CD4-positive, alpha-beta T cell (primary cell): Measurements from ENCODE around the gene SOCS6. TPM values are rescaled to one million over a fixed set of nuclear protein-coding genes. Genes with fewer than 3 reads are reported as not detected.

Experiments used
- ATAC-seq: fragments of 200-7000 bp; cut with Tn5 transposase; one replicate; pipeline ENCODE4 v1.10.0; 2022; ENCODE audit warnings: mild to moderate bottlenecking; ENCODE audit not compliant: poor library complexity
- CTCF ChIA-PET: fragments of 350-600 bp; sonication (Branson Sonifier 250); formaldehyde crosslinking; loops from one replicate; lab custom pipeline; 2021; ENCODE audit warnings: antibody characterized with exemption, inconsistent platforms; lab: Charles Lee
- POLR2A ChIA-PET: fragments of 350-600 bp; sonication (Branson Sonifier 250); formaldehyde crosslinking; loops from one replicate; lab custom pipeline; 2021; ENCODE audit warnings: antibody characterized with exemption, inconsistent platforms; lab: Charles Lee
- DNase-seq, 14 experiments: peaks; one replicate each; pipeline ENCODE4 v3.0.0-alpha.2; 2013 to 2020; ENCODE audit warnings: mixed read lengths in 2 of 14
- H3K27ac ChIP-seq, 2 donors: one replicate each; pipeline versions ENCODE4 v1.5.1 to v1.7.0; 2013; ENCODE audit warnings: low read length in 2 of 2, low read depth in 1 of 2, mild to moderate bottlenecking in 1 of 2
- H3K27me3 ChIP-seq, 2 experiments: 1 replicate in 1 of 2; 2 replicates in 1 of 2; pipeline versions ENCODE4 v1.6.1 to v1.7.0; 2013; ENCODE audit warnings: low read length in 2 of 2, control low read depth in 1 of 2, mild to moderate bottlenecking in 1 of 2, moderate library complexity in 1 of 2; ENCODE audit not compliant: insufficient read depth in 2 of 2, control insufficient read depth in 1 of 2
- H3K36me3 ChIP-seq: one replicate; pipeline ENCODE4 v1.6.1; 2013; ENCODE audit warnings: low read length, control low read depth; ENCODE audit not compliant: insufficient read depth
- H3K4me1 ChIP-seq: one replicate; pipeline ENCODE4 v1.6.1; 2013; ENCODE audit warnings: low read length, control low read depth; ENCODE audit not compliant: insufficient read depth
- H3K4me3 ChIP-seq: one replicate; pipeline ENCODE4 v1.5.1; 2013; ENCODE audit warnings: mild to moderate bottlenecking, low read length, moderate library complexity
- H3K9me3 ChIP-seq, 2 experiments: 1 replicate in 1 of 2; 2 replicates in 1 of 2; pipeline versions ENCODE4 v1.6.1 to v1.7.0; 2013; ENCODE audit warnings: low read length in 2 of 2, mild to moderate bottlenecking in 2 of 2, control low read depth in 1 of 2, moderate library complexity in 1 of 2; ENCODE audit not compliant: control insufficient read depth in 1 of 2, insufficient read depth in 1 of 2
- H3K27ac Mint-ChIP-seq: one replicate; pipeline ENCODE4 v1.8.0; 2020; ENCODE audit warnings: mixed read lengths
- H3K27me3 Mint-ChIP-seq: one replicate; pipeline ENCODE4 v1.8.0; 2021; ENCODE audit warnings: mixed read lengths
- H3K36me3 Mint-ChIP-seq: one replicate; pipeline ENCODE4 v1.8.0; 2021; ENCODE audit warnings: low read depth, mixed read lengths
- H3K4me1 Mint-ChIP-seq: one replicate; pipeline ENCODE4 v1.8.0; 2021; ENCODE audit warnings: low read depth, mixed read lengths
- H3K4me3 Mint-ChIP-seq: one replicate; pipeline ENCODE4 v1.8.0; 2020; ENCODE audit warnings: mild to moderate bottlenecking, mixed read lengths
- H3K9me3 Mint-ChIP-seq: one replicate; pipeline ENCODE4 v1.8.0; 2020; ENCODE audit warnings: mixed read lengths
- CTCF ChIP-seq: fragments of 200-600 bp; IDR thresholded peaks from one replicate; pipeline ENCODE4 v1.8.0; 2022; ENCODE audit warnings: antibody characterized with exemption, mild to moderate bottlenecking
- intact Hi-C, 2 experiments: fragments of 100-400 bp; cut with DNase I in 1 of 2; cut with micrococcal nuclease in 1 of 2; formaldehyde crosslinking; loops; one replicate each; pipeline versions ENCODE4 v1.15.1 to v1.9.0; 2023 to 2025; cut with DNase I, micrococcal nuclease
- total RNA-seq, 174 experiments: library from RNA in 2 of 174; stranded (reverse) in 2 of 174; gene quantifications; one replicate each; pipeline ENCODE4 v1.2.3 and lab custom pipeline; 2021 to 2026

SOCS6 gene
- total RNA-seq, 2 experiments from 2014 or later = 1.8 to 2.5 TPM

GRCh38 chr18:70321616-70322015 is 32.8 kb downstream of the SOCS6 start:
- no peaks in the 10 kb centered on the region for H3K9me3 Mint-ChIP-seq
- Histone ChIP-seq H3K4me3 (no peak overlapping the region), H3K27ac (no peak overlapping the region), H3K36me3 (peaks cover 3% of the 10 kb centered on the region), H3K4me1 (no peaks in the 10 kb centered on the region), H3K9me3 (peaks cover 0 to 7% of the 10 kb centered on the region in 2 experiments), H3K27me3 (no peaks in the 10 kb centered on the region)
- no peak overlapping the region for H3K4me3 Mint-ChIP-seq
- no peak overlapping the region for H3K27ac Mint-ChIP-seq
- CTCF ChIA-PET = no interaction called here
- ATAC-seq (no peak), DNase-seq (no peak)
- H3K36me3 Mint-ChIP-seq = peaks cover 13% of the 10 kb centered on the region
- no peak for TF ChIP-seq CTCF
- no peaks in the 10 kb centered on the region for H3K27me3 Mint-ChIP-seq
- intact Hi-C loops = no loop called here
- no peaks in the 10 kb centered on the region for H3K4me1 Mint-ChIP-seq
- POLR2A ChIA-PET = no interaction called here

- H3K27me3 Mint-ChIP-seq = no peaks in the 10 kb centered on the region
- CTCF ChIA-PET = no interaction called here
- no peaks in the 10 kb centered on the region for H3K9me3 Mint-ChIP-seq
- H3K36me3 Mint-ChIP-seq = peaks cover 13% of the 10 kb centered on the region
- ATAC-seq (no peak), DNase-seq (no peak)
- H3K9me3 ChIP-seq = peaks cover 0 to 7% of the 10 kb centered on the region in 2 experiments
- H3K36me3 ChIP-seq = peaks cover 3% of the 10 kb centered on the region
- H3K4me1 Mint-ChIP-seq = no peaks in the 10 kb centered on the region
- no peak overlapping the region for H3K27ac ChIP-seq
- H3K4me1 ChIP-seq = no peaks in the 10 kb centered on the region
- TF ChIP-seq CTCF = no peak
- H3K27me3 ChIP-seq = no peaks in the 10 kb centered on the region
- intact Hi-C loops = no loop called here
- H3K4me3 ChIP-seq = no peak overlapping the region
- no peak overlapping the region for H3K4me3 Mint-ChIP-seq
- H3K27ac Mint-ChIP-seq = no peak overlapping the region
- POLR2A ChIA-PET = no interaction called here
Measured at GRCh38 chr18:70322385-70322784, 33.5 kb downstream of the SOCS6 start.

GRCh38 chr18:70322928-70323327 is 34.1 kb downstream of the SOCS6 start:
- peaks cover 0 to 7% of the 10 kb centered on the region in 2 experiments for H3K9me3 ChIP-seq
- Mint-ChIP-seq H3K9me3 (no peaks in the 10 kb centered on the region), H3K4me3 (no peak overlapping the region), H3K36me3 (peaks cover 13% of the 10 kb centered on the region), H3K4me1 (no peaks in the 10 kb centered on the region), H3K27me3 (no peaks in the 10 kb centered on the region), H3K27ac (no peak overlapping the region)
- TF ChIP-seq CTCF = no peak
- no peak overlapping the region for H3K4me3 ChIP-seq
- no peak for ATAC-seq
- no peak overlapping the region for H3K27ac ChIP-seq
- no peaks in the 10 kb centered on the region for H3K27me3 ChIP-seq
- H3K4me1 ChIP-seq = no peaks in the 10 kb centered on the region
- POLR2A ChIA-PET = no interaction called here
- H3K36me3 ChIP-seq = peaks cover 3% of the 10 kb centered on the region
- DNase-seq = no peak
- CTCF ChIA-PET = no interaction called here
- intact Hi-C loops = no loop called here
